NCI-H146 (cell line): ENCODE data around the gene ARID2.

ENCODE experiments used
- DNase-seq: peaks from one replicate; lab custom pipeline; 2025; lab: John Stamatoyannopoulos, UW

ARID2 gene

GRCh38 chr12:45768194-45768593 lies 38.7 kb downstream of the ARID2 start:
- DNase-seq = no peak

- DNase-seq = no peak
Measured at GRCh38 chr12:45773747-45774146, 44.2 kb downstream of the ARID2 start.

GRCh38 chr12:45774508-45775162 lies 45.1 kb downstream of the ARID2 start:
- DNase-seq = no peak

GRCh38 chr12:45775465-45775864 lies 46.0 kb downstream of the ARID2 start:
- DNase-seq = no peak

GRCh38 chr12:45775964-45776363 lies 46.5 kb downstream of the ARID2 start:
- no peak for DNase-seq

GRCh38 chr12:45779936-45780335 lies 50.4 kb downstream of the ARID2 start:
- DNase-seq = no peak

- DNase-seq = no peak
Measured at GRCh38 chr12:45781080-45781479, 51.6 kb downstream of the ARID2 start.

GRCh38 chr12:45785315-45785714 lies 55.8 kb downstream of the ARID2 start:
- DNase-seq = no peak

GRCh38 chr12:45789025-45789424 lies 59.5 kb downstream of the ARID2 start:
- DNase-seq = no peak

GRCh38 chr12:45794422-45794821 lies 64.9 kb downstream of the ARID2 start:
- DNase-seq = no peak

GRCh38 chr12:45801625-45802024 lies 72.1 kb downstream of the ARID2 start:
- DNase-seq = no peak

GRCh38 chr12:45803111-45803510 lies 73.6 kb downstream of the ARID2 start:
- no peak for DNase-seq

- no peak for DNase-seq
Measured at GRCh38 chr12:45816652-45817051, 87.1 kb downstream of the ARID2 start.

- DNase-seq = no peak
Measured at GRCh38 chr12:45827974-45828373, 98.5 kb downstream of the ARID2 start.

GRCh38 chr12:45828402-45828801 lies 98.9 kb downstream of the ARID2 start:
- DNase-seq = no peak

GRCh38 chr12:45831590-45831989 lies 102.1 kb downstream of the ARID2 start:
- DNase-seq = no peak

GRCh38 chr12:45833401-45833800 lies 103.9 kb downstream of the ARID2 start:
- DNase-seq = no peak

- no peak for DNase-seq
Measured at GRCh38 chr12:45834809-45835208, 105.3 kb downstream of the ARID2 start.

GRCh38 chr12:45839917-45840316 lies 110.4 kb downstream of the ARID2 start:
- no peak for DNase-seq

GRCh38 chr12:45849289-45849688 lies 119.8 kb downstream of the ARID2 start:
- no peak for DNase-seq

- DNase-seq = no peak
Measured at GRCh38 chr12:45850302-45850701, 120.8 kb downstream of the ARID2 start.

GRCh38 chr12:45852508-45852907 lies 123.0 kb downstream of the ARID2 start:
- DNase-seq = no peak

GRCh38 chr12:45853550-45853949 lies 124.0 kb downstream of the ARID2 start:
- DNase-seq = no peak

GRCh38 chr12:45863332-45863731 lies 133.8 kb downstream of the ARID2 start:
- DNase-seq = no peak

- DNase-seq = no peak
Measured at GRCh38 chr12:45866299-45866698, 136.8 kb downstream of the ARID2 start.
